Neural cell (in vitro differentiated cells): ENCODE results near the gene RAB3C. TPM values are rescaled to one million over a fixed set of nuclear protein-coding genes. Genes with fewer than 3 reads are reported as not detected.

Source experiments
- H2AFZ ChIP-seq: fragments of 200-600, 300-800 bp; sonication (generic), shearing (Covaris generic); 2 replicates; pipeline ENCODE4 v1.6.0; 2014; ENCODE audit warnings: low read depth, mild to moderate bottlenecking, antibody characterized with exemption, low read length, moderate library complexity
- H3F3A ChIP-seq: fragments of 200-600 bp; shearing (Covaris generic); 2 replicates; pipeline ENCODE4 v1.6.1; 2016; ENCODE audit warnings: mild to moderate bottlenecking, moderate library complexity, mixed read lengths, antibody characterized with exemption, low read length; ENCODE audit not compliant: insufficient read depth, poor library complexity, severe bottlenecking
- H3K27ac ChIP-seq: fragments of 200-600, 300-800 bp; sonication (generic), shearing (Covaris generic); 2 replicates; pipeline ENCODE4 v1.5.1; 2014; ENCODE audit warnings: mild to moderate bottlenecking, low read length, moderate library complexity
- H3K27me3 ChIP-seq: fragments of 300-800, 200-600 bp; sonication (generic), shearing (Covaris generic); 2 replicates; pipeline ENCODE4 v1.6.0; 2014; ENCODE audit warnings: mild to moderate bottlenecking, low read depth, low read length, moderate library complexity; ENCODE audit not compliant: insufficient read depth
- H3K36me3 ChIP-seq: fragments of 300-800, 200-600 bp; sonication (generic), shearing (Covaris generic); 2 replicates; pipeline ENCODE4 v1.5.1; 2014; ENCODE audit warnings: mild to moderate bottlenecking, antibody characterized with exemption, low read length, moderate library complexity; ENCODE audit not compliant: insufficient read depth
- H3K4me2 ChIP-seq: fragments of 300-800, 200-600 bp; sonication (generic), shearing (Covaris generic); 2 replicates; pipeline ENCODE4 v1.6.0; 2014; ENCODE audit warnings: mild to moderate bottlenecking, low read length
- H3K4me3 ChIP-seq: fragments of 300-800, 200-600 bp; sonication (generic), shearing (Covaris generic); 2 replicates; pipeline ENCODE4 v1.5.1; 2014; ENCODE audit warnings: mild to moderate bottlenecking, low read length, moderate library complexity
- H3K79me2 ChIP-seq: fragments of 200-600 bp; shearing (Covaris generic); replicated peaks from 2 replicates; pipeline ENCODE4 v1.6.0; 2014; ENCODE audit warnings: mild to moderate bottlenecking, low read length, moderate library complexity; ENCODE audit not compliant: insufficient read depth
- H3K9ac ChIP-seq: fragments of 300-800, 200-600 bp; sonication (generic), shearing (Covaris generic); 2 replicates; pipeline ENCODE4 v1.6.1; 2016; ENCODE audit warnings: mild to moderate bottlenecking, low read length, mixed read lengths
- H3K9me2 ChIP-seq: fragments of 200-600 bp; shearing (Covaris generic); 2 replicates; pipeline ENCODE4 v1.6.1; 2016; ENCODE audit warnings: mild to moderate bottlenecking, low read length, mixed read lengths; ENCODE audit not compliant: insufficient read depth
- H3K9me3 ChIP-seq: fragments of 200-600, 300-800 bp; sonication (generic), shearing (Covaris generic); 2 replicates; pipeline ENCODE4 v1.6.1; 2016; ENCODE audit warnings: mild to moderate bottlenecking, mixed run types, low read length, moderate library complexity, mixed read lengths
- H4K20me1 ChIP-seq: fragments of 200-600 bp; shearing (Covaris generic); 2 replicates; pipeline ENCODE4 v1.6.1; 2016; ENCODE audit warnings: mild to moderate bottlenecking, mixed run types; ENCODE audit not compliant: insufficient read depth
- EP300 ChIP-seq: fragments of 450-650 bp; conservative IDR thresholded peaks from 2 replicates; pipeline ENCODE4 v1.6.1; 2014; ENCODE audit warnings: antibody characterized with exemption, mild to moderate bottlenecking, moderate library complexity; ENCODE audit not compliant: poor library complexity, severe bottlenecking
- EZH2 ChIP-seq: fragments of 200-600, 300-800 bp; shearing (Covaris generic), sonication (generic); IDR thresholded peaks from 2 replicates; pipeline ENCODE4 v1.6.1; 2014; ENCODE audit warnings: antibody characterized with exemption, low read length, borderline replicate concordance, mild to moderate bottlenecking; ENCODE audit not compliant: insufficient read depth, poor library complexity, severe bottlenecking
- MXI1 ChIP-seq: fragments of 450-650 bp; conservative IDR thresholded peaks from 2 replicates; pipeline ENCODE4 v1.6.1; 2014; ENCODE audit warnings: antibody characterized with exemption, mild to moderate bottlenecking; ENCODE audit not compliant: poor library complexity, severe bottlenecking
- POLR2AphosphoS5 ChIP-seq: IDR thresholded peaks from 2 replicates; pipeline ENCODE4 v1.6.1; 2012
- RAD21 ChIP-seq: fragments of 450-650 bp; conservative IDR thresholded peaks from 2 replicates; pipeline ENCODE4 v1.6.1; 2014; ENCODE audit warnings: antibody characterized with exemption, mild to moderate bottlenecking, moderate library complexity
- SMC3 ChIP-seq: fragments of 450-650 bp; conservative IDR thresholded peaks from 2 replicates; pipeline ENCODE4 v1.6.1; 2014; ENCODE audit warnings: antibody characterized with exemption, mild to moderate bottlenecking, moderate library complexity; ENCODE audit not compliant: poor library complexity
- TAF1 ChIP-seq: IDR thresholded peaks from 2 replicates; pipeline ENCODE4 v1.6.1; 2012; ENCODE audit warnings: low read depth
- polyA plus RNA-seq: library from polyadenylated mRNA; depleted of rRNA; stranded (reverse); fragments of >200 nt; gene quantifications from 2 replicates; pipeline ENCODE4 v1.2.3, GENCODE V29; 2014
- TF ChIP-seq, protein P1 (sequence below): IDR thresholded peaks from 2 replicates; pipeline ENCODE4 v1.6.1; 2012; ENCODE audit warnings: borderline replicate concordance
- TF ChIP-seq, protein P2 (sequence below): fragments of 450-650 bp; IDR thresholded peaks from 2 replicates; pipeline ENCODE4 v1.5.1; 2014; ENCODE audit warnings: antibody characterized with exemption, mild to moderate bottlenecking, moderate library complexity; ENCODE audit not compliant: poor library complexity, severe bottlenecking

Gene RAB3C
- polyA plus RNA-seq, 1 donor from 2014 or later = 94.3 TPM

DNA sequence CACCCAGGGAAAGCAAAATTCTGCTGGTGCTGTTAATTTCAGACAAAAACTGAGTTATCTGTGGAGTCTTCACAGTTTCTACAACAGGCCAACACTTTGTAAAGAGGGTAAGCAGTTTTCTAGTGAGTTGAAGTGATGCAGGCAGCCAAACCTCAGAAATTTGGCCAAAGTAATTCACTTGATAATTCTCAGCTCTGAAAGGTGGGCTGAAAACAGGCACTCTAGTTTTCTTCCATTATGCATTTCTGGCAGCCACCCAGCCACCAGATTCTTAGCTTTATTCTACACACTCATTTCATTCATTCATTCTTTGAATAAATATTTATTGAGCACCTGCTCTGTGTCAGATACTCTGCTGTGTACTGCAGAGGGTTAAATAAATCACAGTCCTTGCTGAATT is 184.2 kb downstream of the RAB3C start:
- no peak overlapping the region for H2AFZ ChIP-seq

DNA sequence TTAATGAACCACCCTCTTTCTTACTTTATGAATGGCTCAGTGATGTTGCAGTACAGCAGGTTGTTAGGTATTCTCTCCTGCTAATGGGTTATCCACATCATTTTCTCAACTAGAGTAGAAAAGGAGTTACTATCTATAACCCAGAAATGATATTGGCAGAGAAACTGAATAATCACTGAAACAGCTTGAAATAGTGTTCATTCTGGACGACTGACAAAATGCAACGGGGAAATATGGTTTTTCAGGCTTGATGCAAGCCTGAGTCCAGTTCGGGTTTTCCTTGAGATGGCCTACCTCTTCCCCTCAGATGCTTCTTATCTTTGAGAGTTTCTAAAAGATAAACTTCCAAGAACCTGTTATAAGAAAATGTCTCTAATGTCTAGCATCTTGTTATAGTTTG is 187.3 kb downstream of the RAB3C start:
- no peak overlapping the region for H3K27ac ChIP-seq
- H3K9ac ChIP-seq = no peak overlapping the region
- no peaks in the 10 kb centered on the region for H3K9me3 ChIP-seq
- no peak overlapping the region for H2AFZ ChIP-seq
- H3K4me3 ChIP-seq = no peak overlapping the region
- H3K79me2 ChIP-seq = no peaks in the 10 kb centered on the region
- no peaks in the 10 kb centered on the region for H3K27me3 ChIP-seq
- H3K4me2 ChIP-seq = no peak overlapping the region
- no peaks in the 10 kb centered on the region for H4K20me1 ChIP-seq
- no peaks in the 10 kb centered on the region for H3F3A ChIP-seq
- TF ChIP-seq, protein P1, sequence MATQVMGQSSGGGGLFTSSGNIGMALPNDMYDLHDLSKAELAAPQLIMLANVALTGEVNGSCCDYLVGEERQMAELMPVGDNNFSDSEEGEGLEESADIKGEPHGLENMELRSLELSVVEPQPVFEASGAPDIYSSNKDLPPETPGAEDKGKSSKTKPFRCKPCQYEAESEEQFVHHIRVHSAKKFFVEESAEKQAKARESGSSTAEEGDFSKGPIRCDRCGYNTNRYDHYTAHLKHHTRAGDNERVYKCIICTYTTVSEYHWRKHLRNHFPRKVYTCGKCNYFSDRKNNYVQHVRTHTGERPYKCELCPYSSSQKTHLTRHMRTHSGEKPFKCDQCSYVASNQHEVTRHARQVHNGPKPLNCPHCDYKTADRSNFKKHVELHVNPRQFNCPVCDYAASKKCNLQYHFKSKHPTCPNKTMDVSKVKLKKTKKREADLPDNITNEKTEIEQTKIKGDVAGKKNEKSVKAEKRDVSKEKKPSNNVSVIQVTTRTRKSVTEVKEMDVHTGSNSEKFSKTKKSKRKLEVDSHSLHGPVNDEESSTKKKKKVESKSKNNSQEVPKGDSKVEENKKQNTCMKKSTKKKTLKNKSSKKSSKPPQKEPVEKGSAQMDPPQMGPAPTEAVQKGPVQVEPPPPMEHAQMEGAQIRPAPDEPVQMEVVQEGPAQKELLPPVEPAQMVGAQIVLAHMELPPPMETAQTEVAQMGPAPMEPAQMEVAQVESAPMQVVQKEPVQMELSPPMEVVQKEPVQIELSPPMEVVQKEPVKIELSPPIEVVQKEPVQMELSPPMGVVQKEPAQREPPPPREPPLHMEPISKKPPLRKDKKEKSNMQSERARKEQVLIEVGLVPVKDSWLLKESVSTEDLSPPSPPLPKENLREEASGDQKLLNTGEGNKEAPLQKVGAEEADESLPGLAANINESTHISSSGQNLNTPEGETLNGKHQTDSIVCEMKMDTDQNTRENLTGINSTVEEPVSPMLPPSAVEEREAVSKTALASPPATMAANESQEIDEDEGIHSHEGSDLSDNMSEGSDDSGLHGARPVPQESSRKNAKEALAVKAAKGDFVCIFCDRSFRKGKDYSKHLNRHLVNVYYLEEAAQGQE = no peak
- TF ChIP-seq POLR2AphosphoS5 (no peak), TAF1 (no peak), EP300 (no peak), RAD21 (no peak), EZH2 (no peak), SMC3 (no peak), MXI1 (no peak)
- TF ChIP-seq, protein P2, sequence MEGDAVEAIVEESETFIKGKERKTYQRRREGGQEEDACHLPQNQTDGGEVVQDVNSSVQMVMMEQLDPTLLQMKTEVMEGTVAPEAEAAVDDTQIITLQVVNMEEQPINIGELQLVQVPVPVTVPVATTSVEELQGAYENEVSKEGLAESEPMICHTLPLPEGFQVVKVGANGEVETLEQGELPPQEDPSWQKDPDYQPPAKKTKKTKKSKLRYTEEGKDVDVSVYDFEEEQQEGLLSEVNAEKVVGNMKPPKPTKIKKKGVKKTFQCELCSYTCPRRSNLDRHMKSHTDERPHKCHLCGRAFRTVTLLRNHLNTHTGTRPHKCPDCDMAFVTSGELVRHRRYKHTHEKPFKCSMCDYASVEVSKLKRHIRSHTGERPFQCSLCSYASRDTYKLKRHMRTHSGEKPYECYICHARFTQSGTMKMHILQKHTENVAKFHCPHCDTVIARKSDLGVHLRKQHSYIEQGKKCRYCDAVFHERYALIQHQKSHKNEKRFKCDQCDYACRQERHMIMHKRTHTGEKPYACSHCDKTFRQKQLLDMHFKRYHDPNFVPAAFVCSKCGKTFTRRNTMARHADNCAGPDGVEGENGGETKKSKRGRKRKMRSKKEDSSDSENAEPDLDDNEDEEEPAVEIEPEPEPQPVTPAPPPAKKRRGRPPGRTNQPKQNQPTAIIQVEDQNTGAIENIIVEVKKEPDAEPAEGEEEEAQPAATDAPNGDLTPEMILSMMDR = no peak
- H3K9me2 ChIP-seq = no peaks in the 10 kb centered on the region
- H3K36me3 ChIP-seq = no peaks in the 10 kb centered on the region

More for the DNA sequence above, 184.2 kb downstream of the RAB3C start:
- Histone ChIP-seq H3F3A (no peaks in the 10 kb centered on the region), H3K27ac (no peak overlapping the region), H3K4me2 (no peak overlapping the region), H4K20me1 (no peaks in the 10 kb centered on the region), H3K4me3 (no peak overlapping the region), H3K36me3 (no peaks in the 10 kb centered on the region), H3K27me3 (no peaks in the 10 kb centered on the region), H3K79me2 (no peaks in the 10 kb centered on the region), H3K9me2 (no peaks in the 10 kb centered on the region), H3K9me3 (no peaks in the 10 kb centered on the region), H3K9ac (no peak overlapping the region)
- TF ChIP-seq SMC3 (no peak), EP300 (no peak), TAF1 (no peak), RAD21 (no peak), MXI1 (no peak), POLR2AphosphoS5 (no peak), EZH2 (no peak)
- TF ChIP-seq, protein P1 = no peak
- TF ChIP-seq, protein P2 = no peak
